Right lobe of liver (tissue), 6 donors: ENCODE data around the gene AOC2. TPM values are rescaled to one million over a fixed set of nuclear protein-coding genes. Genes with fewer than 3 reads are reported as not detected.

Source experiments
- ATAC-seq, 4 donors: fragments of 200-7000 bp; cut with Tn5 transposase; one replicate each; pipeline ENCODE4 v1.9.1; 2020; ENCODE audit warnings: mild to moderate bottlenecking in 4 of 4, moderate library complexity in 4 of 4
- DNase-seq, 3 donors: peaks; one replicate each; pipeline ENCODE4 v3.0.0-alpha.2; 2020
- H3K27ac ChIP-seq, 3 donors: fragments of 200-600 bp; one replicate each; pipeline ENCODE4 v1.8.0; 2022
- H3K27me3 ChIP-seq, 2 donors: fragments of 200-600 bp; one replicate each; pipeline ENCODE4 v1.8.0; 2022
- H3K36me3 ChIP-seq, 4 donors: fragments of 200-600 bp; sonication (generic) in 1 of 4; one replicate each; pipeline versions ENCODE4 v1.5.1 to v1.8.0; 2017 to 2022; ENCODE audit warnings: control low read depth in 1 of 4
- H3K4me1 ChIP-seq, 4 donors: fragments of 200-600 bp; sonication (generic) in 1 of 4; one replicate each; pipeline versions ENCODE4 v1.5.1 to v1.8.0; 2017 to 2022; ENCODE audit warnings: control low read depth in 1 of 4
- H3K4me3 ChIP-seq, 3 donors: fragments of 200-600 bp; one replicate each; pipeline ENCODE4 v1.8.0; 2022
- H3K9me3 ChIP-seq, 4 donors: fragments of 200-600 bp; sonication (generic) in 1 of 4; one replicate each; pipeline versions ENCODE4 v1.5.1 to v1.8.0; 2017 to 2022; ENCODE audit warnings: control low read depth in 1 of 4
- CTCF ChIP-seq, 4 donors: fragments of 200-600 bp in 3 of 4; fragments of 450-650 bp in 1 of 4; IDR thresholded peaks; one replicate each; pipeline versions ENCODE4 v1.5.1 to v1.8.0; 2016 to 2022; ENCODE audit warnings: antibody characterized with exemption in 4 of 4, mild to moderate bottlenecking in 2 of 4
- POLR2A ChIP-seq: fragments of 450-650 bp; IDR thresholded peaks from one replicate; pipeline ENCODE4 v1.6.1; 2017; ENCODE audit warnings: antibody characterized with exemption, mild to moderate bottlenecking
- WGBS: methylation state at CpG from one replicate; pipeline ENCODE4 v1.1.6; 2018; ENCODE audit warnings: low coverage, low lambda C conversion rate; ENCODE audit not compliant: insufficient coverage; ENCODE audit errors: missing lambda C conversion rate; 5-methylcytosine and 5-hydroxymethylcytosine counted together
- intact Hi-C, 2 donors: fragments of 100-400 bp; cut with DNase I; formaldehyde crosslinking; loops; one replicate each; pipeline versions ENCODE4 v1.11.2 to v1.14.1; 2022
- total RNA-seq, 6 experiments: library from RNA; depleted of rRNA in 2 of 6; stranded (reverse); fragments of >200 nt in 2 of 6; fragmentation: NEBNext Ultra II Directional in 3 of 6; extraction: Animal tissue kit (Norgen Biotek cat#: 25700) in 3 of 6; gene quantifications; one replicate each; pipeline versions ENCODE4 v1.1.0 to v1.2.4, GENCODE V29; 2016 to 2023
- donor health status: DM: no; HTN: yes; CAD: no.
- donor health status: DM: no; HTN: no; CAD: no.
- donor health status: DM: no; HTN: no; CAD: no.
- donor health status: DM: no; HTN: yes; CAD: no.
- donor health status: DM: no; HTN: yes; CAD: no.

Gene AOC2
- total RNA-seq, 6 experiments from 2014 or later: 0.62 to 2.0 (median 1.4) TPM

DNA sequence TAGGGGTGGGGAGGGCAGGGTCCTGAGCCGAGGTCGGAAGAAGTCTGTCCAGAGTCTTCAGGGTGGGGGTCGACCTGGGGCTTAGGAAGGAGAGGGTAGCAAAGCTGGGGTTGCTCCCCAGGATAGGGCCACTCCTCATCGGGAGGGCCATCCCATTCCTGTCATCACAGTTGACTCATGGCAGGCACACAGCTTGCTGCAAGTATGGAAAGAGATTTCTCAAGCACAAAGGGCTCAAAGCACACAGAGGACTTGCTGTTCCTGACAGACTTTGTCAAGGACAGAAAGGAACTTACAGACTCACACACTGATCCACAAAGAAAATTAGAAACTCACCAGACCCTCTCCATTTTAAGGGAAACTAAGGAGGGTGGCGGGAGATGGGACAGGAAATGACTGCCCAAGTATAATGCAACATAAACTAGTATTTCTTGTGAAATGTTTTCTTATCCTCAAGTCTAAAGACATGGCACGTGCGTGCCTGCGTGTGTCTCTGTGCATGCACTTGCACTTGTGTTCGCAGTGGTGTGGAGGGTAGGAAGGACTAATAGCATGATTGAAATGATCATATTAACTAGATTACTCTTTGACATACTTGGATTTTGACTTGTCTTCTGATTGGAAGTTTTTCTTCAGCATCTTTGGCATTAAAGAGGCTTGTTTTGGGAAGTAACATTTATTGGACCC lies 2.4 kb downstream of the AOC2 start:
- DNase-seq: no peak
- WGBS: 61% methylated on average over 6 of the region's 9 CpGs
- no peak overlapping the region for H3K4me3 ChIP-seq
- H3K36me3 ChIP-seq: peaks cover 0 to 32% (median 4%) of the 10 kb centered on the region in 4 donors
- intact Hi-C loops: loop anchor here in 1 of 2 donors (5.0 kb wide), 2 partner anchors 71 to 86 kb away; no protein-coding TSS in a partner anchor
- H3K9me3 ChIP-seq: no peaks in the 10 kb centered on the region
- ATAC-seq: peak in 1 of 4 donors; percentile 8
- H3K27me3 ChIP-seq: no peaks in the 10 kb centered on the region
- H3K27ac ChIP-seq: no peak overlapping the region
- peaks cover 0 to 17% (median 5%) of the 10 kb centered on the region in 4 donors for H3K4me1 ChIP-seq
- no peak for TF ChIP-seq CTCF (IDR thresholded peaks at IDR 0.05)
- TF ChIP-seq POLR2A: no peak

GRCh38 chr17:42848093-42848492 lies 3.7 kb downstream of the AOC2 start:
- TF ChIP-seq CTCF (IDR thresholded peaks at IDR 0.05) (no peak), POLR2A (no peak)
- Histone ChIP-seq H3K36me3 (peaks cover 0 to 19% (median 4%) of the 10 kb centered on the region in 4 donors), H3K4me1 (peaks cover 0 to 17% (median 5%) of the 10 kb centered on the region in 4 donors), H3K9me3 (no peaks in the 10 kb centered on the region), H3K4me3 (no peak overlapping the region), H3K27me3 (no peaks in the 10 kb centered on the region), H3K27ac (no peak overlapping the region)
- ATAC-seq: no peak
- intact Hi-C loops: loop anchor here in 1 of 2 donors (5.0 kb wide), 2 partner anchors 69 to 84 kb away; no protein-coding TSS in a partner anchor
- 94% methylated on average over 2 of the region's 3 CpGs for WGBS
- DNase-seq: no peak

- H3K4me1 ChIP-seq: peaks cover 0 to 17% (median 5%) of the 10 kb centered on the region in 4 donors
- H3K36me3 ChIP-seq: peaks cover 0 to 14% (median 3%) of the 10 kb centered on the region in 4 donors
- no peaks in the 10 kb centered on the region for H3K9me3 ChIP-seq
- no peak for TF ChIP-seq CTCF (IDR thresholded peaks at IDR 0.05)
- no peak for TF ChIP-seq POLR2A
- H3K4me3 ChIP-seq: no peak overlapping the region
- no CpG with 5 or more reads among the region's 9 CpGs for WGBS
- H3K27ac ChIP-seq: no peak overlapping the region
- intact Hi-C loops: loop anchor here in 1 of 2 donors (5.0 kb wide), 2 partner anchors 68 to 83 kb away; no protein-coding TSS in a partner anchor
- no peak for DNase-seq
- ATAC-seq: no peak
- H3K27me3 ChIP-seq: no peaks in the 10 kb centered on the region
These were observed 4.7 kb downstream of the AOC2 start for GRCh38 chr17:42849031-42849430.

- WGBS: 32% methylated on average over 3 of the region's 8 CpGs
- Histone ChIP-seq H3K4me1 (peaks cover 0 to 17% (median 5%) of the 10 kb centered on the region in 4 donors), H3K4me3 (no peak overlapping the region), H3K27me3 (no peaks in the 10 kb centered on the region), H3K36me3 (peaks cover 0 to 9% (median 0%) of the 10 kb centered on the region in 4 donors), H3K9me3 (no peaks in the 10 kb centered on the region), H3K27ac (peak overlapping the region in 1 of 3 donors; percentile 43)
- TF ChIP-seq CTCF (IDR thresholded peaks at IDR 0.05) (no peak), POLR2A (no peak)
- peak; percentile 51 to 89 (median 84) for DNase-seq
- intact Hi-C loops: loop anchor here in 1 of 2 donors (5.0 kb wide), 2 partner anchors 68 to 83 kb away; no protein-coding TSS in a partner anchor
- peak; percentile 77 to 85 (median 84) for ATAC-seq
These were observed 5.2 kb downstream of the AOC2 start for GRCh38 chr17:42849451-42850181.
